Measurements from ENCODE around the gene DLGAP4. TPM values are rescaled to one million over a fixed set of nuclear protein-coding genes. Genes with fewer than 3 reads are reported as not detected.

DLGAP4 gene
- total and polyA plus RNA-seq, 2 of the 13 experiments (the other 11 are each of a cell fraction or from before 2014, with no cell fraction given): 15.2 to 26.7 TPM

GRCh38 chr20:36467076-36467999 is 161.2 kb downstream of the DLGAP4 start (continued):
- TF ChIP-seq ZNF800 (CRISPR knock-in tag; IDR thresholded peaks at IDR 0.05) (no peak), HOXD1 (CRISPR knock-in tag; IDR thresholded peaks at IDR 0.05) (no peak), IRF2 (CRISPR knock-in tag; IDR thresholded peaks at IDR 0.05) (0 out of 2 replicates have a peak, but pooled peaks have one; percentile 27), GATA4 (IDR thresholded peaks at IDR 0.05; ENCODE audit: borderline replicate concordance, low read depth) (no peak), BATF2 (CRISPR knock-in tag; IDR thresholded peaks at IDR 0.05) (no peak), ATF3 (CRISPR knock-in tag; IDR thresholded peaks at IDR 0.05) (no peak; the same call in 1 of the 2 replicates), GABPB1 (CRISPR knock-in tag; IDR thresholded peaks at IDR 0.05) (no peak; the same call in 1 of the 2 replicates), ZNF333 (CRISPR knock-in tag; IDR thresholded peaks at IDR 0.05; ENCODE audit: borderline replicate concordance) (peak; percentile 2; the same call in 1 of the 2 replicates), LBX2 (CRISPR knock-in tag; IDR thresholded peaks at IDR 0.05; ENCODE audit: borderline replicate concordance) (no peak), TEAD2 (CRISPR knock-in tag; IDR thresholded peaks at IDR 0.05) (no peak), POLR2AphosphoS5 (IDR thresholded peaks at IDR 0.05; ENCODE audit: low read depth, low read length) (no peak), TBX2 (CRISPR knock-in tag; IDR thresholded peaks at IDR 0.05; ENCODE audit: borderline replicate concordance) (0 out of 2 replicates have a peak, but pooled peaks have one; percentile 9), ZBTB25 (CRISPR knock-in tag; IDR thresholded peaks at IDR 0.05) (no peak), HINFP (CRISPR knock-in tag; IDR thresholded peaks at IDR 0.05; ENCODE audit: low read depth) (peak; percentile 64; the same call in 1 of the 2 replicates), PHF8 (CRISPR knock-in tag; IDR thresholded peaks at IDR 0.05) (peak; percentile 22; the same call in 1 of the 2 replicates), STAT5B (CRISPR knock-in tag; IDR thresholded peaks at IDR 0.05) (0 out of 2 replicates have a peak, but pooled peaks have one; percentile 32), ZKSCAN1 (IDR thresholded peaks at IDR 0.05; ENCODE audit: low read length) (no peak), ZNF7 (CRISPR knock-in tag; IDR thresholded peaks at IDR 0.05) (no peak), MIXL1 (CRISPR knock-in tag; IDR thresholded peaks at IDR 0.05) (no peak), ZUFSP (CRISPR knock-in tag; IDR thresholded peaks at IDR 0.05; ENCODE audit: borderline replicate concordance) (0 out of 2 replicates have a peak, but pooled peaks have one; percentile 14), ZNF605 (CRISPR knock-in tag; IDR thresholded peaks at IDR 0.05) (0 out of 2 replicates have a peak, but pooled peaks have one; percentile 1)

All from HepG2 (cell line).